HCT116 (cell line): ENCODE measurements around the gene NR1I3. TPM values are rescaled to one million over a fixed set of nuclear protein-coding genes. Genes with fewer than 3 reads are reported as not detected.

ENCODE experiments used
- ATAC-seq: fragments of 200-7000 bp; cut with Tn5 transposase; 2 replicates; pipeline ENCODE4 v1.9.1; 2020; ENCODE audit warnings: mild to moderate bottlenecking, moderate library complexity
- BruUV-seq: library from RNA; stranded (reverse); fragments of 400-500 nt; replicated peaks from 2 replicates; lab custom pipeline; 2021; lab: Mats Ljungman, UMichigan
- CTCF ChIA-PET: fragments of 300-600 bp; sonication (Branson Sonifier 250); formaldehyde crosslinking; loops from one replicate; lab custom pipeline; 2021; ENCODE audit warnings: antibody characterized with exemption; lab: Charles Lee
- POLR2A ChIA-PET: fragments of 300-600, 350-600 bp; sonication (Branson Sonifier 250); formaldehyde crosslinking; loops from one replicate; lab custom pipeline; 2021; ENCODE audit warnings: antibody characterized with exemption; lab: Charles Lee
- RAD21 ChIA-PET, 2 experiments: fragments of 300-600 bp; sonication (Branson Sonifier 250); formaldehyde crosslinking; loops; one replicate each; lab custom pipeline; 2023; ENCODE audit warnings: low total read pairs in 2 of 2; ENCODE audit not compliant: uncharacterized antibody in 2 of 2, unreplicated experiment in 2 of 2, low non-redundant PET in 1 of 2; lab: Charles Lee
- DNase-seq: peaks from one replicate; pipeline ENCODE4 v3.0.0-alpha.2; 2010; ENCODE audit warnings: low read depth, low spot score
- H2AFZ ChIP-seq: fragments of 200-600 bp; shearing (Covaris generic), sonication (generic); 2 replicates; pipeline ENCODE4 v1.6.1; 2017; ENCODE audit warnings: low read depth, mixed run types, mixed read lengths, antibody characterized with exemption, low read length; ENCODE audit not compliant: poor library complexity, severe bottlenecking
- H3K27ac ChIP-seq: 2 replicates; pipeline ENCODE4 v1.5.1; 2012; ENCODE audit warnings: low read depth, low read length
- H3K27me3 ChIP-seq: fragments of 200-600 bp; sonication (generic); 2 replicates; pipeline ENCODE4 v1.6.1; 2016; ENCODE audit warnings: mixed run types, low read length, mixed read lengths; ENCODE audit not compliant: insufficient read depth
- H3K36me3 ChIP-seq, 2 experiments: fragments of 200-500 bp in 1 of 2; fragments of 200-600 bp in 1 of 2; sonication (Bioruptor generic) in 1 of 2; sonication (generic) in 1 of 2; 2 replicates each; pipeline versions ENCODE4 v1.5.1 to v1.6.1; 2014 to 2016; ENCODE audit warnings: low read length in 2 of 2, inconsistent platforms in 1 of 2, mixed read lengths in 1 of 2, mixed run types in 1 of 2; ENCODE audit not compliant: insufficient read depth in 2 of 2, control insufficient read depth in 1 of 2
- H3K4me1 ChIP-seq, 2 experiments: fragments of 200-600 bp in 1 of 2; sonication (generic) in 1 of 2; 2 replicates each; pipeline versions ENCODE4 v1.5.1 to v1.6.1; 2012 to 2017; ENCODE audit warnings: low read length in 2 of 2, inconsistent platforms in 1 of 2, mild to moderate bottlenecking in 1 of 2, mixed read lengths in 1 of 2, mixed run types in 1 of 2, moderate library complexity in 1 of 2; ENCODE audit not compliant: insufficient read depth in 2 of 2, control insufficient read depth in 1 of 2
- H3K4me2 ChIP-seq: fragments of 200-600 bp; sonication (generic); 2 replicates; pipeline ENCODE4 v1.6.1; 2017; ENCODE audit warnings: mixed run types, low read length, mixed read lengths
- H3K4me3 ChIP-seq, 2 experiments: fragments of 200-600 bp in 1 of 2; sonication (generic) in 1 of 2; replicated peaks in 1 of 2; 2 replicates each; pipeline ENCODE4 v1.5.1; 2011 to 2016; ENCODE audit warnings: low read length in 2 of 2, control low read depth in 1 of 2, low read depth in 1 of 2, mild to moderate bottlenecking in 1 of 2, mixed read lengths in 1 of 2, mixed run types in 1 of 2
- H3K79me2 ChIP-seq: fragments of 200-600 bp; sonication (generic); 2 replicates; pipeline ENCODE4 v1.6.1; 2017; ENCODE audit warnings: mild to moderate bottlenecking, mixed run types, low read length, moderate library complexity, mixed read lengths; ENCODE audit not compliant: insufficient read depth
- H3K9ac ChIP-seq: fragments of 200-600 bp; sonication (generic); 2 replicates; pipeline ENCODE4 v1.6.1; 2016; ENCODE audit warnings: low read length, mixed read lengths
- H3K9me2 ChIP-seq: fragments of 200-600 bp; sonication (generic), shearing (Covaris generic); 2 replicates; pipeline ENCODE4 v1.6.1; 2017; ENCODE audit warnings: mixed run types, mild to moderate bottlenecking, moderate library complexity; ENCODE audit not compliant: insufficient read depth
- H3K9me3 ChIP-seq, 2 experiments: fragments of 200-500 bp in 1 of 2; fragments of 200-600 bp in 1 of 2; sonication (Bioruptor generic) in 1 of 2; sonication (generic) in 1 of 2; 2 replicates each; pipeline ENCODE4 v1.6.1; 2014 to 2017; ENCODE audit warnings: low read length in 2 of 2, mixed read lengths in 2 of 2, inconsistent platforms in 1 of 2, low read depth in 1 of 2, mild to moderate bottlenecking in 1 of 2, mixed run types in 1 of 2, moderate library complexity in 1 of 2; ENCODE audit not compliant: control insufficient read depth in 1 of 2, insufficient read depth in 1 of 2
- H4K20me1 ChIP-seq: fragments of 200-600 bp; sonication (generic), shearing (Covaris generic); 2 replicates; pipeline ENCODE4 v1.6.1; 2017; ENCODE audit warnings: mixed run types, mild to moderate bottlenecking, moderate library complexity; ENCODE audit not compliant: insufficient read depth
- EGR1 ChIP-seq: IDR thresholded peaks from 2 replicates; pipeline ENCODE4 v1.6.1; 2012; ENCODE audit warnings: low read depth
- ELF1 ChIP-seq: IDR thresholded peaks from 2 replicates; pipeline ENCODE4 v1.6.1; 2012; ENCODE audit warnings: low read depth, borderline replicate concordance
- EZH2 ChIP-seq: fragments of 200-600 bp; sonication (generic); IDR thresholded peaks from 2 replicates; pipeline ENCODE4 v1.6.1; 2017; ENCODE audit warnings: antibody characterized with exemption, mixed run types
- EZH2phosphoT487 ChIP-seq: fragments of 200-600 bp; IDR thresholded peaks from 2 replicates; pipeline ENCODE4 v1.6.1; 2018; ENCODE audit warnings: antibody characterized with exemption, borderline replicate concordance
- FOSL1 ChIP-seq: IDR thresholded peaks from 2 replicates; pipeline ENCODE4 v1.6.1; 2012; ENCODE audit warnings: low read depth
- POLR2AphosphoS5 ChIP-seq: IDR thresholded peaks from 2 replicates; pipeline ENCODE4 v1.6.1; 2011; ENCODE audit warnings: mild to moderate bottlenecking, low read depth, low read length, moderate library complexity
- RAD21 ChIP-seq: IDR thresholded peaks from 2 replicates; pipeline ENCODE4 v1.6.1; 2012; ENCODE audit warnings: low read depth, mild to moderate bottlenecking
- REST ChIP-seq: IDR thresholded peaks from 2 replicates; pipeline ENCODE4 v1.6.1; 2012; ENCODE audit warnings: low read depth
- SIN3A ChIP-seq: IDR thresholded peaks from 2 replicates; pipeline ENCODE4 v1.6.1; 2012; ENCODE audit warnings: low read depth
- SP1 ChIP-seq: IDR thresholded peaks from 2 replicates; pipeline ENCODE4 v1.6.1; 2012; ENCODE audit warnings: low read depth
- SRF ChIP-seq: IDR thresholded peaks from 2 replicates; pipeline ENCODE4 v1.6.1; 2012; ENCODE audit warnings: low read depth
- TCF7L2 ChIP-seq: IDR thresholded peaks from 2 replicates; pipeline ENCODE4 v1.7.0; 2011; ENCODE audit warnings: borderline replicate concordance, inconsistent platforms; ENCODE audit not compliant: insufficient read depth, insufficient read length; ENCODE audit errors: extremely low read depth
- ZFX ChIP-seq: fragments of 450-650 bp; IDR thresholded peaks from 2 replicates; pipeline ENCODE4 v1.6.1; 2017
- intact Hi-C: fragments of 100-400 bp; cut with micrococcal nuclease; formaldehyde crosslinking; loops from 2 replicates; pipeline ENCODE4 v1.10.0; 2022
- total RNA-seq: library from RNA; stranded (reverse); gene quantifications from one replicate; pipeline ENCODE4 v1.2.1, GENCODE V29; 2021; ENCODE audit not compliant: unreplicated experiment
- TF ChIP-seq, protein P1 (sequence below): IDR thresholded peaks from 2 replicates; pipeline ENCODE4 v1.6.1; 2012

NR1I3 gene
- total RNA-seq, 1 experiment from 2014 or later: not detected

- Histone ChIP-seq H3K79me2 (no peaks in the 10 kb centered on the region), H3K4me2 (no peak overlapping the region), H3K27me3 (peaks cover 14% of the 10 kb centered on the region), H3K4me3 (no peak overlapping the region), H4K20me1 (no peaks in the 10 kb centered on the region), H3K4me1 (no peaks in the 10 kb centered on the region), H3K27ac (no peak overlapping the region), H3K9ac (no peak overlapping the region), H3K36me3 (no peaks in the 10 kb centered on the region), H2AFZ (no peak overlapping the region), H3K9me3 (peaks cover 0 to 10% of the 10 kb centered on the region in 2 experiments; a peak in 1 of 4 replicates), H3K9me2 (no peaks in the 10 kb centered on the region)
- no peak for DNase-seq
- TF ChIP-seq EZH2 (no peak), SIN3A (no peak), TCF7L2 (no peak), SP1 (no peak), FOSL1 (no peak), SRF (no peak), ELF1 (no peak), EZH2phosphoT487 (no peak), ZFX (no peak), REST (no peak), RAD21 (no peak), EGR1 (no peak), POLR2AphosphoS5 (no peak)
- TF ChIP-seq, protein P1, sequence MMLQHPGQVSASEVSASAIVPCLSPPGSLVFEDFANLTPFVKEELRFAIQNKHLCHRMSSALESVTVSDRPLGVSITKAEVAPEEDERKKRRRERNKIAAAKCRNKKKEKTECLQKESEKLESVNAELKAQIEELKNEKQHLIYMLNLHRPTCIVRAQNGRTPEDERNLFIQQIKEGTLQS: no peak
- POLR2A ChIA-PET: no interaction called here
- CTCF ChIA-PET: interaction anchor here (1.5 kb wide), 1 partner anchor 35 kb away, joined by 3 read pairs; no protein-coding TSS in a partner anchor
- RAD21 ChIA-PET: interaction anchor here in 1 of 2 experiments (0.6 kb wide), 1 partner anchor 156 kb away, joined by 3 read pairs; no protein-coding TSS in a partner anchor
- intact Hi-C loops: no loop called here
- ATAC-seq: no peak
- no TSS peak for BruUV-seq
These were observed 22.6 kb upstream of the NR1I3 start for GRCh38 chr1:161260376-161261260.
